ENCODE data around the gene ATP6V1G1.

Gene ATP6V1G1

DNA sequence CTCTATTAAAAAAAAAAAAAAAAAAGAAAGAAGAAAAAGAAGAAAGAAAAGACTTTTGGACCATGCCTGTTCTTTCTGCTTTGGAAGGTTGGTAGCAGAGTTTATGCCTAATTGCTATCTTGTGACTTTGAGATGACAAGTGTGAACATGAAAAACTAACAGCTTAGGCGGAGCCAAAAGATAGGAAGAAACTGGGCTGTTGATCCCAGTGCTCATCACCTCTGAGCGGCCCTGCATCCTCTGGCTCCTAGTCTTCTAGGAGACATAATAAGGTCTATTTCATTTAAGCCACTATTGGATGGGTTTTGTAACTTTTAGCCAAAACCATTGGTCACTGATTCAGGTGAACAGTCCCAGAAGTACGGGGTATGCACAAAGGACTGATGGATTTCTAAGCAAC is 34.4 kb upstream of the ATP6V1G1 start:
- Histone ChIP-seq H3K4me3 (ENCODE audit: severe bottlenecking) (no peak overlapping the region), H3K36me3 (ENCODE audit: low read depth) (no peaks in the 10 kb centered on the region)
- no peak for TF ChIP-seq CTCF (IDR thresholded peaks at IDR 0.05; ENCODE audit: poor library complexity, severe bottlenecking)

DNA sequence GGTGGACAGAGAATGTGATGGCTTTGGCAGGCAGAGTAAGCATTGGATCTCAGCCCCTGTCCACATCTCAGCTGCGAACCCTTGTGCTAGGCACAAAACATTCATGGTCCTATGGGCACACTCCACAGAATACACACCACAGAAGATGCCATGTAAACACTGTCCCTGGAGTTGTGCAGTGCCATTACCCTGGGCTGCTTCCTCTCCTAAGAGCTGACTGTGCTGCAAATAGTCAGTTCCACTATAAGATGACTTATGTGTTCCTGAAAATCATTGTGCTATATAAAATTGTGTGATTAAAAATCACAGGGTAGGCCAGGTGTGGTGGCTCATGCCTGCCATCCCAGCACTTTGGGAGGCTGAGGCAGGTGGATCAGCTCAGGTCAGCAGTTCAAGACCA is 31.9 kb upstream of the ATP6V1G1 start:
- H3K27me3 ChIP-seq (ENCODE audit: insufficient read depth, poor library complexity, severe bottlenecking): no peaks in the 10 kb centered on the region
- H3K4me1 ChIP-seq (ENCODE audit: insufficient read depth, poor library complexity, severe bottlenecking): peaks cover 19% of the 10 kb centered on the region
- H3K4me3 ChIP-seq (ENCODE audit: severe bottlenecking): no peak overlapping the region
- no peak for TF ChIP-seq CTCF (IDR thresholded peaks at IDR 0.05; ENCODE audit: poor library complexity, severe bottlenecking)
- no peaks in the 10 kb centered on the region for H3K36me3 ChIP-seq (ENCODE audit: low read depth)
- no peak for ATAC-seq (ENCODE audit: low read depth)
- no peak overlapping the region for H3K27ac ChIP-seq (ENCODE audit: poor library complexity, severe bottlenecking)
- no peaks in the 10 kb centered on the region for H3K9me3 ChIP-seq (ENCODE audit: severe bottlenecking)
- no peak for DNase-seq (ENCODE audit: low spot score)

More for the DNA sequence above, 34.4 kb upstream of the ATP6V1G1 start:
- ATAC-seq (ENCODE audit: low read depth) (no peak), DNase-seq (ENCODE audit: low spot score) (no peak)
- H3K27ac ChIP-seq (ENCODE audit: poor library complexity, severe bottlenecking): peak overlapping the region; percentile 92
- no peaks in the 10 kb centered on the region for H3K9me3 ChIP-seq (ENCODE audit: severe bottlenecking)
- H3K4me1 ChIP-seq (ENCODE audit: insufficient read depth, poor library complexity, severe bottlenecking): peaks cover 19% of the 10 kb centered on the region
- H3K27me3 ChIP-seq (ENCODE audit: insufficient read depth, poor library complexity, severe bottlenecking): no peaks in the 10 kb centered on the region

- ATAC-seq (ENCODE audit: low read depth) (no peak), DNase-seq (ENCODE audit: low spot score) (no peak)
- H3K27me3 ChIP-seq (ENCODE audit: insufficient read depth, poor library complexity, severe bottlenecking): no peaks in the 10 kb centered on the region
- peaks cover 3% of the 10 kb centered on the region for H3K4me1 ChIP-seq (ENCODE audit: insufficient read depth, poor library complexity, severe bottlenecking)
- H3K27ac ChIP-seq (ENCODE audit: poor library complexity, severe bottlenecking): no peak overlapping the region
- no peaks in the 10 kb centered on the region for H3K9me3 ChIP-seq (ENCODE audit: severe bottlenecking)
- H3K36me3 ChIP-seq (ENCODE audit: low read depth): no peaks in the 10 kb centered on the region
- TF ChIP-seq CTCF (IDR thresholded peaks at IDR 0.05; ENCODE audit: poor library complexity, severe bottlenecking): no peak
- H3K4me3 ChIP-seq (ENCODE audit: severe bottlenecking): no peak overlapping the region
Observed at GRCh38 chr9:114558027-114558675, 29.4 kb upstream of the ATP6V1G1 start.

DNA sequence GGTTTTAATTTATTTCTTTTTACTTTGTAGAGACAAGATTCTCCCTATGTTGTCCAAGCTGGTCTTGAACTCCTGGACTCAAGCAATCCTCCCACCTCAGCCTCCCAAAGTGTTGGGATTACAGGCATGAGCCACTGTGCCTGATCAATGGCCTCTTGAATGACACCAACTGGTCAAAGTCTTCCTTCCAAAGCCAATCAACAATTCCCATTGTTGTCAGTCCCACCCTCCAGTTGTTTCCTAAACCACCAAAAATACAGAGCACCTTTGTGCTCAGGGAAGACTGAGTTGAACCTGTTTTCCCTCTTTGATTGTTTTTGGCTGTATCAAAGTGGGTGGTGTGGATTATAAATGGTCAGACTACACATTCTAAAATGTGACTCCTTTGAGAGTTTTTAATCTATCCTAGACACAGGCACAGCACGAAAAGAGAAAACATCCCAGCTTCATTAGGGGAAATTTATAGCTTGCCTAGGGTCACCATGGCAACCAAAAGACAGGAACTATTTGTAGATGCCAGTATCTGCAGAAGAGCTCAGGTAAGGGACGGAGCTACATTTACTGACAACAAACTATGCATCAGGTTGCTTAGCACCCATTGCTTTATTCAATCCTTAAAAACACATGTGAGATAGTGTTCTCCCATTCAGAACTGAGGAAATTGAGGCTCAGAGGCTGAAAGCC is 27.6 kb upstream of the ATP6V1G1 start:
- no peaks in the 10 kb centered on the region for H3K9me3 ChIP-seq (ENCODE audit: severe bottlenecking)
- H3K4me1 ChIP-seq (ENCODE audit: insufficient read depth, poor library complexity, severe bottlenecking): no peaks in the 10 kb centered on the region
- no peaks in the 10 kb centered on the region for H3K36me3 ChIP-seq (ENCODE audit: low read depth)
- no peak overlapping the region for H3K4me3 ChIP-seq (ENCODE audit: severe bottlenecking)
- no peak overlapping the region for H3K27ac ChIP-seq (ENCODE audit: poor library complexity, severe bottlenecking)
- DNase-seq (ENCODE audit: low spot score) (no peak), ATAC-seq (ENCODE audit: low read depth) (no peak)
- TF ChIP-seq CTCF (IDR thresholded peaks at IDR 0.05; ENCODE audit: poor library complexity, severe bottlenecking): no peak
- no peaks in the 10 kb centered on the region for H3K27me3 ChIP-seq (ENCODE audit: insufficient read depth, poor library complexity, severe bottlenecking)

DNA sequence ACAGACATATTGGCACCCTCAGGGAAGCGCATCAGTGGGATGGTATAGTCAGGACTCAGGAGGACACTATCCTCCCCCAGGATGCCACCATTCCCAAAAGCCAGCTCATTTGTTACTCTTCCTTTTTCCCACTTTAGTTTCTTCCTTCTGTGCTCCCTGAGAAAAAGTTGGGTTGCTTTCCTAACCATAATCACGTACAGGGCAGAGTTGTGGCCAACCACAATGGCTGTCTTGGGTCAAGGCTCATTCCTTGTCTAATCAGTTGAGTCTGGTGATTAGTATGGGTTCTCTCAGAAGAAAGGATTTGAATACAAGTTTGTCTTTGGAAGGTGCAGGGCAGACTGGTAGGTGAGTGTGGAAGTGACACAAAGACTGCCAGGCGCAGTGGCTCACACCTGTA is 26.6 kb upstream of the ATP6V1G1 start:
- Histone ChIP-seq H3K4me1 (ENCODE audit: insufficient read depth, poor library complexity, severe bottlenecking) (no peaks in the 10 kb centered on the region), H3K27ac (ENCODE audit: poor library complexity, severe bottlenecking) (no peak overlapping the region), H3K4me3 (ENCODE audit: severe bottlenecking) (no peak overlapping the region), H3K27me3 (ENCODE audit: insufficient read depth, poor library complexity, severe bottlenecking) (no peaks in the 10 kb centered on the region), H3K36me3 (ENCODE audit: low read depth) (no peaks in the 10 kb centered on the region), H3K9me3 (ENCODE audit: severe bottlenecking) (no peaks in the 10 kb centered on the region)
- no peak for TF ChIP-seq CTCF (IDR thresholded peaks at IDR 0.05; ENCODE audit: poor library complexity, severe bottlenecking)
- ATAC-seq (ENCODE audit: low read depth) (no peak), DNase-seq (ENCODE audit: low spot score) (no peak)

Data from RWPE2 (cell line).